LNCaP clone FGC (cell line): ENCODE data around the gene C19orf38.

Experiments used
- DNase-seq: peaks from one replicate; pipeline ENCODE4 v3.0.0-alpha.2; 2011; ENCODE audit warnings: low read depth
- H3K4me3 ChIP-seq: 2 replicates; pipeline ENCODE4 v1.5.1; 2011; ENCODE audit warnings: mild to moderate bottlenecking, low read depth, low read length, control low read depth
- CTCF ChIP-seq: IDR thresholded peaks from 2 replicates; pipeline ENCODE4 v1.5.1; 2012; ENCODE audit warnings: mild to moderate bottlenecking; ENCODE audit not compliant: control insufficient read depth, insufficient read depth; ENCODE audit errors: extremely low read depth

The C19orf38 gene

DNA sequence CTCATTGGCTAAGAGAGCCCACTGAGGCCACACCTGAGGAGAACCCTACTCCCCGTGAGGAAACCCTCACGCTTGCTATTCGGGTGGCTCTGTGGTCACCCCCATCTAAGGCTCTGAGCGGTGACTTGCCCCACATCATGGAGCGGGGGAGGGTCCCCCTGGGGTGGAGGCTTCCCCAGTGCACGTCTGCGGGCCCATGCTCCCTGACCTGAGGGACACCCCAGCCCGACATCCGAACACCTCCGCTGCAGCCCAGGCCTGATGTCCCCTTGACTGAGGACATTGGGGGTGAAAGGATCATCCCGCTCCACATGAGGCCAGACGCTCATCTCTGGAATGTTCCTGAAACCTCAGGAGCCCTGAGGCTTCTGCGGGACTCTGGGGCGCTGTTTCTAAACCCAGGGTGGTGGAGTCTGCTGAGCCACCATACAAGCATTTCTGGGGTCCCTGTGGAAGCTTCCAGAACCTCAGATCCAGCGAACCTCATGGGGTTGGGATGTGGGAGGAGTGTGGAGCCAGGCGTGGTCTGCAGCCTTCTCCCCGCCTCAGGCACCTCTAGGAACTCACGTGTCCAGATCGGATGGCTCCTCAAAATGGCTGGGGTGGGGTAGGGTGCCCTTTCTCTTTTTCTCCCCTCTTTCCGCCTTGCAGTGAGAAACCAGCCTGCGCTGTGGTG, 32.1 kb upstream of the C19orf38 start:
- no peak overlapping the region for H3K4me3 ChIP-seq
- TF ChIP-seq CTCF: no peak
- no peak for DNase-seq

DNA sequence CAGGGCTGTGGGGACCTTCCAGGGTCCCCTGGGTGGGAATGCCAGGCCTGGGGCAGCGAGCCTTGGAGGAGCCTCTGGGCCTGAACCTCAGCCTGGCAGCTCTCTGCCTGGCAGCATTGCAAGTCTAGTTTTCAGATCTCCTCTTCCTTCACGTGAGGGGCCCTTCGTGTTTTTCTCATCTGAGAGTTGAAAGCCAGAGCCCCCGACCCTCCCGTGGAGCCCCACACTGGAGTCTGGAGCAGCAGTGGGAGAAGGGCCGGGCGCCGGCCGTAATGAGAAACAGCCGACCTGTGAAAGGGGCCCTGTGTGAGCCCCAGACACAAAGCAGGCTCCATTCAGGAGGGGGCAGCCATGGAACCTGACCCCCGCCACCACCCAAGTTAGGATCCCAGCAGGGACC, 31.5 kb upstream of the C19orf38 start:
- no peak overlapping the region for H3K4me3 ChIP-seq
- DNase-seq: no peak
- no peak for TF ChIP-seq CTCF

GRCh38 chr19:10817291-10818038, 30.8 kb upstream of the C19orf38 start:
- no peak for TF ChIP-seq CTCF
- DNase-seq: no peak
- no peak overlapping the region for H3K4me3 ChIP-seq

GRCh38 chr19:10818301-10819123, 29.7 kb upstream of the C19orf38 start:
- no peak for DNase-seq
- no peak overlapping the region for H3K4me3 ChIP-seq
- TF ChIP-seq CTCF: no peak

- TF ChIP-seq CTCF: no peak
- no peak overlapping the region for H3K4me3 ChIP-seq
- DNase-seq: no peak
Observed at GRCh38 chr19:10819124-10820060, 28.8 kb upstream of the C19orf38 start.

GRCh38 chr19:10820173-10820572, 28.0 kb upstream of the C19orf38 start:
- DNase-seq: no peak
- TF ChIP-seq CTCF: 0 out of 2 replicates have a peak, but pooled peaks have one; percentile 5
- no peak overlapping the region for H3K4me3 ChIP-seq
